DND-41 (cell line): Measurements from ENCODE around the gene KCNA3.

Experiments used
- ATAC-seq: fragments of 200-7000 bp; cut with Tn5 transposase; 3 replicates; pipeline ENCODE4 v1.9.1; 2021; ENCODE audit warnings: low read depth; ENCODE audit not compliant: insufficient read depth
- DNase-seq: peaks from one replicate; pipeline ENCODE4 v3.0.0-alpha.2; 2020
- H2AFZ ChIP-seq: 2 replicates; pipeline ENCODE4 v1.6.0; 2012; ENCODE audit warnings: low read depth, low read length
- H3K27ac ChIP-seq: 2 replicates; pipeline ENCODE4 v1.5.1; 2012; ENCODE audit warnings: low read length, inconsistent platforms
- H3K27me3 ChIP-seq: fragments of 200-600 bp; sonication (generic); 2 replicates; pipeline ENCODE4 v1.6.0; 2012; ENCODE audit warnings: low read length, mild to moderate bottlenecking, inconsistent platforms; ENCODE audit not compliant: insufficient read depth, poor library complexity
- H3K36me3 ChIP-seq: 2 replicates; pipeline ENCODE4 v1.5.1; 2012; ENCODE audit warnings: low read length, inconsistent platforms; ENCODE audit not compliant: insufficient read depth
- H3K4me1 ChIP-seq: 2 replicates; pipeline ENCODE4 v1.5.1; 2012; ENCODE audit warnings: mild to moderate bottlenecking, low read length; ENCODE audit not compliant: insufficient read depth
- H3K4me2 ChIP-seq: 2 replicates; pipeline ENCODE4 v1.6.0; 2012; ENCODE audit warnings: mild to moderate bottlenecking, moderate library complexity, low read length, inconsistent platforms; ENCODE audit not compliant: insufficient read depth
- H3K4me3 ChIP-seq, 2 experiments: fragments of 200-600 bp in 1 of 2; shearing (Covaris generic) in 1 of 2; 2 replicates each; pipeline ENCODE4 v1.5.1; 2012 to 2016; ENCODE audit warnings: inconsistent platforms in 2 of 2, low read length in 2 of 2, mild to moderate bottlenecking in 2 of 2, low read depth in 1 of 2, moderate library complexity in 1 of 2
- H3K79me2 ChIP-seq: 2 replicates; pipeline ENCODE4 v1.6.0; 2012; ENCODE audit warnings: low read length, inconsistent platforms; ENCODE audit not compliant: insufficient read depth
- H3K9ac ChIP-seq: 2 replicates; pipeline ENCODE4 v1.6.0; 2012; ENCODE audit warnings: low read depth, mild to moderate bottlenecking, inconsistent platforms, low read length, moderate library complexity
- H3K9me3 ChIP-seq: 2 replicates; pipeline ENCODE4 v1.5.1; 2012; ENCODE audit warnings: low read length, moderate library complexity, mild to moderate bottlenecking, inconsistent platforms; ENCODE audit not compliant: insufficient read depth, severe bottlenecking
- H4K20me1 ChIP-seq: 2 replicates; pipeline ENCODE4 v1.6.0; 2012; ENCODE audit warnings: low read length; ENCODE audit not compliant: insufficient read depth
- CTCF ChIP-seq: IDR thresholded peaks from 2 replicates; pipeline ENCODE4 v1.5.1; 2012; ENCODE audit warnings: borderline replicate concordance, low read length, moderate library complexity, mild to moderate bottlenecking; ENCODE audit not compliant: poor library complexity, severe bottlenecking; ENCODE audit errors: extremely low read depth
- EZH2 ChIP-seq: IDR thresholded peaks from 3 replicates; pipeline ENCODE4 v1.6.1; 2012; ENCODE audit warnings: borderline replicate concordance, low read depth, mild to moderate bottlenecking, moderate library complexity, low read length, inconsistent platforms; ENCODE audit not compliant: severe bottlenecking

The KCNA3 gene

GRCh38 chr1:110643879-110644472 lies 30.8 kb downstream of the KCNA3 start:
- Histone ChIP-seq H3K4me3 (no peak overlapping the region), H3K9me3 (no peaks in the 10 kb centered on the region), H3K9ac (no peak overlapping the region), H3K4me2 (no peak overlapping the region), H3K36me3 (no peaks in the 10 kb centered on the region), H3K4me1 (peaks cover 37% of the 10 kb centered on the region), H3K79me2 (no peaks in the 10 kb centered on the region), H3K27me3 (peaks cover 2% of the 10 kb centered on the region), H2AFZ (no peak overlapping the region), H4K20me1 (no peaks in the 10 kb centered on the region; the same call in 1 of the 2 replicates), H3K27ac (no peak overlapping the region)
- DNase-seq (no peak), ATAC-seq (no peak)
- TF ChIP-seq CTCF = no peak

GRCh38 chr1:110639724-110640386 lies 34.9 kb downstream of the KCNA3 start:
- H3K27me3 ChIP-seq = peaks cover 2% of the 10 kb centered on the region
- H4K20me1 ChIP-seq = no peaks in the 10 kb centered on the region
- H3K79me2 ChIP-seq = no peaks in the 10 kb centered on the region
- no peak for ATAC-seq
- no peak overlapping the region for H3K4me3 ChIP-seq
- H3K27ac ChIP-seq = no peak overlapping the region
- no peaks in the 10 kb centered on the region for H3K36me3 ChIP-seq
- H3K4me2 ChIP-seq = no peak overlapping the region
- no peak for TF ChIP-seq EZH2
- TF ChIP-seq CTCF = no peak
- H2AFZ ChIP-seq = no peak overlapping the region
- no peak for DNase-seq
- no peak overlapping the region for H3K9ac ChIP-seq
- peaks cover 13% of the 10 kb centered on the region for H3K4me1 ChIP-seq
- H3K9me3 ChIP-seq = no peaks in the 10 kb centered on the region

GRCh38 chr1:110638556-110638955 lies 36.2 kb downstream of the KCNA3 start:
- Histone ChIP-seq H3K9me3 (no peaks in the 10 kb centered on the region), H3K9ac (no peak overlapping the region), H3K4me1 (peaks cover 13% of the 10 kb centered on the region), H3K36me3 (no peaks in the 10 kb centered on the region), H2AFZ (no peak overlapping the region), H4K20me1 (no peaks in the 10 kb centered on the region), H3K4me2 (no peak overlapping the region), H3K79me2 (no peaks in the 10 kb centered on the region), H3K27ac (no peak overlapping the region), H3K4me3 (no peak overlapping the region), H3K27me3 (peaks cover under 1% of the 10 kb centered on the region)
- DNase-seq (no peak), ATAC-seq (no peak)
- TF ChIP-seq EZH2 (no peak), CTCF (no peak)

GRCh38 chr1:110638058-110638457 lies 36.7 kb downstream of the KCNA3 start:
- no peaks in the 10 kb centered on the region for H3K79me2 ChIP-seq
- H3K4me2 ChIP-seq = no peak overlapping the region
- H3K4me3 ChIP-seq = no peak overlapping the region
- no peaks in the 10 kb centered on the region for H4K20me1 ChIP-seq
- no peak for DNase-seq
- H3K9ac ChIP-seq = no peak overlapping the region
- no peak overlapping the region for H3K27ac ChIP-seq
- H3K27me3 ChIP-seq = no peaks in the 10 kb centered on the region
- ATAC-seq = no peak
- H3K4me1 ChIP-seq = peaks cover 13% of the 10 kb centered on the region
- no peak overlapping the region for H2AFZ ChIP-seq
- H3K36me3 ChIP-seq = no peaks in the 10 kb centered on the region
- H3K9me3 ChIP-seq = no peaks in the 10 kb centered on the region
- TF ChIP-seq EZH2 (no peak), CTCF (peak; percentile 7)
